NCI-H526 (cell line): ENCODE data around the gene CDY2A.
"Not testable (repeated sequence)": the region's sequence is repeated elsewhere in the genome, so short reads cannot be mapped to it uniquely, and the experiment has no call there.

Experiments used
- DNase-seq, 2 experiments: peaks; one replicate each; lab custom pipeline; 2025; lab: John Stamatoyannopoulos, UW

CDY2A gene

DNA sequence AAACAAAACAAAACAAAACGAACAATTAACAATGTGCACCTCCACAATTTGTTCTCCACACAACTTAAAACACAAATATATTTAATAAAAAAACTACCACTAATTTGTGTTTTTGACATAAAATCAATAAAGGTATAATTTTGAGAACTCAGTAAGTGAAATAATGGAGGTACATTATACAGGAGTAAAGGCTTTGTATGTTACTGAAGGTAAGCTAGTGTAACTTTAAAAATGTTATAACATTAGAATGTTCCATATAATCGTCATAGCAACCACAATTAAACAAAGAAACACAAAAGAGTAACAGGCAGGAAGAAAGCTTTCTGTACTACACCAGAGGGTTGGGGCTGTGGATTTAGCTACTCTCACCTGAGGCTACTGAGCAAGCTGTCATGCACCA lies at the start of gene CDY2A:
TSS of gene CDY2A (plus strand) at position 301 of the 400 bp plus-strand sequence. CDS start 328 bp downstream, outside the sequence.
- DNase-seq, result not testable (repeated sequence)

GRCh38 chrY:17997586-17997985 lies 28.0 kb upstream of the CDY2A start:
- not testable (repeated sequence) for DNase-seq

GRCh38 chrY:17998266-17998665 lies 27.3 kb upstream of the CDY2A start:
- not testable (repeated sequence) for DNase-seq

- DNase-seq, result not testable (repeated sequence)
Observed at GRCh38 chrY:18023897-18024296, 1.7 kb upstream of the CDY2A start.

- DNase-seq, result not testable (repeated sequence)
Observed at GRCh38 chrY:18028845-18029244, 3.3 kb downstream of the CDY2A start.

- DNase-seq, result not testable (repeated sequence)
Observed at GRCh38 chrY:18030178-18030577, 4.6 kb downstream of the CDY2A start.

- not testable (repeated sequence) for DNase-seq
Observed at GRCh38 chrY:18034100-18034814, 8.7 kb downstream of the CDY2A start.

GRCh38 chrY:18034864-18035263 lies 9.3 kb downstream of the CDY2A start:
- not testable (repeated sequence) for DNase-seq

GRCh38 chrY:18044990-18045389 lies 19.4 kb downstream of the CDY2A start:
- not testable (repeated sequence) for DNase-seq

- not testable (repeated sequence) for DNase-seq
Observed at GRCh38 chrY:18048149-18049040, 22.8 kb downstream of the CDY2A start.

GRCh38 chrY:18049061-18049460 lies 23.5 kb downstream of the CDY2A start:
- not testable (repeated sequence) for DNase-seq

- not testable (repeated sequence) for DNase-seq
Observed at GRCh38 chrY:18056473-18056872, 30.9 kb downstream of the CDY2A start.

DNA sequence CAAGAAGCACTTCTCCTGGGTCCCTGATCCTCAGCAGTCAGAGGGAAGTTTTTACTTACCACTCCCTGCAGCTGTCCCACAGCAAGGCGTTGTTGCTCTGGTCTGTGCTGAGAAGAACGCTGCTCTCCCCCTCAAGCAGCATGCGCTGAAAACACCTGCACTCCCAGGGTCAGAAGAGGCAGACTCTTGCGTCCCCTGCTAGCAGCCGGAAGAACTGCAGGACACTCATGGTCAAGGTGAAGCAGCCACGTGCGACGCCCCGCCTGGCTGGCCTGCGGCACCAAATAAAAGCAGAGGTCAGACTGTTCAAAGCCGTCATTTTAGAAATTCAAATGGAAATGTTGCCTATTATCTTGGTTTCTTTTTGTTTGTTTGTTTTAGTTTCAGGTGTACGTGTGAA lies 47.9 kb downstream of the CDY2A start:
- DNase-seq, result not testable (repeated sequence)
